WTC11 (cell line): Measurements from ENCODE around the gene ITGAL.

Experiments used
- CREB1 ChIP-seq: sonication (generic); formaldehyde crosslinking; IDR thresholded peaks from 2 replicates; pipeline ENCODE4 v1.8.0; 2023; ENCODE audit warnings: mild to moderate bottlenecking, missing genetic modification reagents
- ESRRA ChIP-seq: sonication (generic); formaldehyde crosslinking; IDR thresholded peaks from 2 replicates; pipeline ENCODE4 v1.8.1; 2022; ENCODE audit warnings: mild to moderate bottlenecking, missing genetic modification reagents, borderline replicate concordance
- FOXK1 ChIP-seq: sonication (generic); formaldehyde crosslinking; IDR thresholded peaks from 2 replicates; pipeline ENCODE4 v1.8.0; 2022; ENCODE audit warnings: mild to moderate bottlenecking, moderate library complexity, missing genetic modification reagents
- SP1 ChIP-seq: sonication (generic); formaldehyde crosslinking; conservative IDR thresholded peaks from 2 replicates; pipeline ENCODE4 v1.8.1; 2022; ENCODE audit warnings: missing genetic modification reagents
- ZNF121 ChIP-seq: sonication (generic); formaldehyde crosslinking; IDR thresholded peaks from 2 replicates; pipeline ENCODE4 v1.8.0; 2023; ENCODE audit warnings: missing genetic modification reagents
- TF ChIP-seq, protein P1 (sequence below): sonication (generic); formaldehyde crosslinking; IDR thresholded peaks from 2 replicates; pipeline ENCODE4 v1.8.0; 2022; ENCODE audit warnings: mild to moderate bottlenecking, missing genetic modification reagents
- TF ChIP-seq, protein P2 (sequence below): fragments of 200-600 bp; IDR thresholded peaks from 2 replicates; pipeline ENCODE4 v1.8.0; 2022; ENCODE audit warnings: antibody characterized with exemption
- TF ChIP-seq, protein P3 (sequence below): sonication (generic); formaldehyde crosslinking; IDR thresholded peaks from 2 replicates; pipeline ENCODE4 v1.8.1; 2023; ENCODE audit warnings: mild to moderate bottlenecking, missing genetic modification reagents, moderate library complexity
- TF ChIP-seq, protein P4 (sequence below): sonication (generic); formaldehyde crosslinking; IDR thresholded peaks from 2 replicates; pipeline ENCODE4 v1.8.1; 2022; ENCODE audit warnings: mild to moderate bottlenecking, missing genetic modification reagents, moderate library complexity, borderline replicate concordance
- TF ChIP-seq, protein P5 (sequence below): sonication (generic); formaldehyde crosslinking; IDR thresholded peaks from 2 replicates; pipeline ENCODE4 v1.8.1; 2022; ENCODE audit warnings: mild to moderate bottlenecking, moderate library complexity, missing genetic modification reagents

DNA sequence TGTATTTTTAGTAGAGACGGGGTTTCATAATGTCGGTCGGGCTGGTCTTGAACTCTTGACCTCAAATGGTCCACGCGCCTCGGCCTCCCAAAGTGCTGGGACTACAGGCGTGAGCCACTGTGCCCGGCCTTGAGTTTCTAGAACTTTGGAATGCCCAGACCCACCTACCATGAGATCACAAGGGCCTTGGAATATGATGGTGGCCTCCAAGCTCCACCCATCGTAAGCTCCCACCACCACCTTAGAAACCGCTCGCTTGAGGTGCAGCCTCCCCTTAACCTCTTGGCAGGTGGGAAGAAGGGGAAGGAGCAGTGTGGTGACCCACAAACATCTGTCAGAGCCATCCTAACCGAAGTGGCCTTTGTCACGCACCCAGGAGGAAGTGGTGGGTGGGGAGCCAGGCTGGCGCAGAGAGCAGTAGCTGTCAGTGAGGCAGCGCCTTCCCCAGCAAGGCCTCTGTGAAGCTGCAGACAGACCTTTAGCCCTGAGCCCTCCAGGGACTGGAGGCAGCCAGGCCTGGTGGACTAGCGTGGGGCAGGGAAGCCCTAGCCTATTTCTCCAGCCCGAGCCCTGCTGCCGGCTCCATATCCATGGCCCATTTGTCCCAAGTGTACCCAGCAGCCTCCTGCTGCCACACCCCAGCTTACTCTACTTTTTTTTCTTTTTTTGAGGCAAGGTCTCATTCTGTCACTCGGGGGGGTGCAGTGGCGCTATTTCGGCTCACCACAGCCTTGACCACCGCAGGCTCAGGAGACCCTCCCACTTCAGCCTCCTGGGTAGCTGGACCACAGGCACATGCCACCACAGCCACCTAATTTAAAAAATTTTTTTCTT, 13.8 kb upstream of the ITGAL start:
- no peak for TF ChIP-seq SP1 (CRISPR knock-in tag)
- TF ChIP-seq, protein P1, sequence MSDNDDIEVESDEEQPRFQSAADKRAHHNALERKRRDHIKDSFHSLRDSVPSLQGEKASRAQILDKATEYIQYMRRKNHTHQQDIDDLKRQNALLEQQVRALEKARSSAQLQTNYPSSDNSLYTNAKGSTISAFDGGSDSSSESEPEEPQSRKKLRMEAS: no peak
- TF ChIP-seq, protein P2, sequence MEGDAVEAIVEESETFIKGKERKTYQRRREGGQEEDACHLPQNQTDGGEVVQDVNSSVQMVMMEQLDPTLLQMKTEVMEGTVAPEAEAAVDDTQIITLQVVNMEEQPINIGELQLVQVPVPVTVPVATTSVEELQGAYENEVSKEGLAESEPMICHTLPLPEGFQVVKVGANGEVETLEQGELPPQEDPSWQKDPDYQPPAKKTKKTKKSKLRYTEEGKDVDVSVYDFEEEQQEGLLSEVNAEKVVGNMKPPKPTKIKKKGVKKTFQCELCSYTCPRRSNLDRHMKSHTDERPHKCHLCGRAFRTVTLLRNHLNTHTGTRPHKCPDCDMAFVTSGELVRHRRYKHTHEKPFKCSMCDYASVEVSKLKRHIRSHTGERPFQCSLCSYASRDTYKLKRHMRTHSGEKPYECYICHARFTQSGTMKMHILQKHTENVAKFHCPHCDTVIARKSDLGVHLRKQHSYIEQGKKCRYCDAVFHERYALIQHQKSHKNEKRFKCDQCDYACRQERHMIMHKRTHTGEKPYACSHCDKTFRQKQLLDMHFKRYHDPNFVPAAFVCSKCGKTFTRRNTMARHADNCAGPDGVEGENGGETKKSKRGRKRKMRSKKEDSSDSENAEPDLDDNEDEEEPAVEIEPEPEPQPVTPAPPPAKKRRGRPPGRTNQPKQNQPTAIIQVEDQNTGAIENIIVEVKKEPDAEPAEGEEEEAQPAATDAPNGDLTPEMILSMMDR: no peak
- TF ChIP-seq, protein P3, sequence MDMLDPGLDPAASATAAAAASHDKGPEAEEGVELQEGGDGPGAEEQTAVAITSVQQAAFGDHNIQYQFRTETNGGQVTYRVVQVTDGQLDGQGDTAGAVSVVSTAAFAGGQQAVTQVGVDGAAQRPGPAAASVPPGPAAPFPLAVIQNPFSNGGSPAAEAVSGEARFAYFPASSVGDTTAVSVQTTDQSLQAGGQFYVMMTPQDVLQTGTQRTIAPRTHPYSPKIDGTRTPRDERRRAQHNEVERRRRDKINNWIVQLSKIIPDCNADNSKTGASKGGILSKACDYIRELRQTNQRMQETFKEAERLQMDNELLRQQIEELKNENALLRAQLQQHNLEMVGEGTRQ (CRISPR knock-in tag): no peak
- TF ChIP-seq FOXK1: no peak
- no peak for TF ChIP-seq ESRRA (CRISPR knock-in tag)
- TF ChIP-seq, protein P4, sequence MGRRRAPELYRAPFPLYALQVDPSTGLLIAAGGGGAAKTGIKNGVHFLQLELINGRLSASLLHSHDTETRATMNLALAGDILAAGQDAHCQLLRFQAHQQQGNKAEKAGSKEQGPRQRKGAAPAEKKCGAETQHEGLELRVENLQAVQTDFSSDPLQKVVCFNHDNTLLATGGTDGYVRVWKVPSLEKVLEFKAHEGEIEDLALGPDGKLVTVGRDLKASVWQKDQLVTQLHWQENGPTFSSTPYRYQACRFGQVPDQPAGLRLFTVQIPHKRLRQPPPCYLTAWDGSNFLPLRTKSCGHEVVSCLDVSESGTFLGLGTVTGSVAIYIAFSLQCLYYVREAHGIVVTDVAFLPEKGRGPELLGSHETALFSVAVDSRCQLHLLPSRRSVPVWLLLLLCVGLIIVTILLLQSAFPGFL (CRISPR knock-in tag): no peak
- TF ChIP-seq, protein P5, sequence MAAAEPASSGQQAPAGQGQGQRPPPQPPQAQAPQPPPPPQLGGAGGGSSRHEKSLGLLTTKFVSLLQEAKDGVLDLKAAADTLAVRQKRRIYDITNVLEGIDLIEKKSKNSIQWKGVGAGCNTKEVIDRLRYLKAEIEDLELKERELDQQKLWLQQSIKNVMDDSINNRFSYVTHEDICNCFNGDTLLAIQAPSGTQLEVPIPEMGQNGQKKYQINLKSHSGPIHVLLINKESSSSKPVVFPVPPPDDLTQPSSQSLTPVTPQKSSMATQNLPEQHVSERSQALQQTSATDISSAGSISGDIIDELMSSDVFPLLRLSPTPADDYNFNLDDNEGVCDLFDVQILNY: no peak
- no peak for TF ChIP-seq ZNF121 (CRISPR knock-in tag)
- TF ChIP-seq CREB1 (CRISPR knock-in tag): no peak
